Stimulated activated CD8-positive, alpha-beta memory T cell treated with anti-CD3 and anti-CD28 coated beads, Interleukin-15, amount 100 ng/mL, for 24 hours (primary cell): ENCODE data around the gene DNHD1.
"Not testable (repeated sequence)": the region's sequence is repeated elsewhere in the genome, so short reads cannot be mapped to it uniquely, and the experiment has no call there.

Source experiments
- DNase-seq: peaks from one replicate; pipeline ENCODE4 v3.0.0-alpha.2; 2020; ENCODE audit warnings: low read depth

Gene DNHD1

DNA sequence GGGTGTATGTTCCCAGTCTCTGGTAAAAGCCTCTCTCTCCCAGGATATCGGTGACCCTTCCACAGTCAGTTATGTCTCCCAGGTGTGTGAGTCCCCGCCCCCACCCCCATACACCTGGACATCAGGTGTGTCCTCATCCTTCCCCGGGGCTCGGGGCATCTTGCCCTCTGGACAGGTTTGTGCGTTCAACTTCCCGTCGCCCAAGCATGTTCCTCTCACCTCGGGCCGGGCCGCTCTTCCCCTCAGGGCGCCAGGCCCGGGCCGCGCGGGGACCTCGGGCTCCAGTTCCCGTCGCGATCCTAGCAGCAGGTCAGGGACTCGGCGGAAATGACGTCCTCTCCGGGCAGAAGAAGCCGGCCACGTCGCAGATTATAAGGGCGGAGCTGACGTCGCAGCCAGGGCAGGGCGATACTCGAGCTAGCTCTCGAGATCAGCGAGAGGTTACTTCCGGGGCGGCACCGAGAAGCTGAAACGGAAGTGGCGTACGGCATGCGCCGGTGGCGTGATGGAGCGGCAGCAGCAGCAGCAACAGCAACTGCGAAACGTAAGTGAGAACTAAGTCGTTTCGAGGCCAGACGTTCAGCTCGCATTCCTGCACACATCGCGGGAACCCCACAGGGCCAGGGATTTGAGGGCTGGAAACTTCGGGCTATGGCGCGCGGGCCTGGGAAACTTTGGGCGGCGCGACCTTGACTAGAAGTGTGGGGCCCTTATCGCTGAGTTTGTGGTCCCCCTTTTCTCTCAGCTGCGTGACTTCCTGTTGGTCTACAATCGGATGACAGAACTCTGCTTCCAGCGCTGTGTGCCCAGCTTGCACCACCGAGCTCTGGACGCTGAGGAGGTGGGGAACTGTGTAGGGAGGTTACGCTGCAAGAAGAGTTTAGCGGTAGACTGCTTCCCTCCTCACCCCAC lies 15.8 kb upstream of the DNHD1 start, which contains the start of the genes ARFIP2 and TIMM10B:
Gene ARFIP2, minus strand, starts transcription at position 320 of the 912 bp plus-strand sequence. CDS start 910 bp downstream, outside the sequence.
Gene TIMM10B, plus strand, starts transcription at position 490 of the 912 bp plus-strand sequence. Its CDS starts 16 bp downstream, at position 506.
- DNase-seq = peak; percentile 89

DNA sequence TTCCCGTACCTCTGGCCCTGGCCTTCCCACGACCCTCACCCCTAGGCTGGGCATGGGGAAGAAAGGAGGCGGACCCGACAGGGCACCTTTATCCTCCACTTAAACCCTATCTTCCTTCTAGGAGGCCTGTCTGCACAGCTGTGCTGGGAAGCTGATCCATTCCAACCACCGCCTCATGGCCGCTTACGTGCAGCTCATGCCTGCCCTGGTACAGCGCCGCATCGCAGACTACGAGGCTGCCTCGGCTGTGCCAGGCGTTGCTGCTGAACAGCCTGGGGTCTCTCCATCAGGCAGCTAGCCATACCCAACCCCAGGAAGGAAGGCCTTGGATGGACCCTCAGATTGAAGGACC lies 15.2 kb upstream of the DNHD1 start:
- DNase-seq = no peak

DNA sequence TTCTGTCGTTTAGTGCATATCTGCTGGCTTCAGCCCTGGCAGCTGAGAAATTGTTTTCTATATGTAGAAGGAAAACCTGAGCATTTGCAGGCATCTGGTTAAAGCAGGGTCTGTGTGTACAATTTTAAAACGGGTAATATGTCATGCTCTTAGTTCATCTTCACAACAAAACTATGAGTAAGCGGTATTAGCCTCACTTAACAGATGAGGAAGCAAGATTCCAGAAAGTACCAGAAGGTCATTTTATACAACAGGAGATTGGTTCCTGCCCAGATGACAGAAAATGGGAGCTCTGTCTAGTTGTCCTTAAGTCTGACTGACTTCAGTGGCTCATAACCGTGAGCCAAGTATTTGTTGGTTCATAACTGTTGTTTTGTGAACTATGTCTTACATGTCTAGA lies 14.6 kb upstream of the DNHD1 start:
- DNase-seq = no peak

DNA sequence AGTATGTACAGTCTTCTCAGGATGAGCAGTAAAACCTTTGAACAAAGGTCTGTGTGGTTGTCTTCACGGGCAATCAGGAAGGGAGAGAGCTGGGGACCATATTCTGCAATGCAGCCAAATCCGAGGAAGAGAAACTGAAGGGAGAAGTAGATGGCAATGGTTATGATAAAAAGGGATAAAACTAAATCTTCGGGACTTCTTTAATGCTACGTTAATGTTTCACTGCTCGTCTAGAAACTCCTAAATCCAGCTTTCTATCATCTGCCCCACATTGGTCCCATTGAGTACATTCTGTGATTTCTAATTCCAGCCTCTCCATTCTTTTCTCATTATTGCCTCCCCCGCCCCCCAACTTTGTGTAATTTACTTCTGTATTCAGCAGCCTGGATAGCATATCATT lies 14.1 kb upstream of the DNHD1 start:
- no peak for DNase-seq

DNA sequence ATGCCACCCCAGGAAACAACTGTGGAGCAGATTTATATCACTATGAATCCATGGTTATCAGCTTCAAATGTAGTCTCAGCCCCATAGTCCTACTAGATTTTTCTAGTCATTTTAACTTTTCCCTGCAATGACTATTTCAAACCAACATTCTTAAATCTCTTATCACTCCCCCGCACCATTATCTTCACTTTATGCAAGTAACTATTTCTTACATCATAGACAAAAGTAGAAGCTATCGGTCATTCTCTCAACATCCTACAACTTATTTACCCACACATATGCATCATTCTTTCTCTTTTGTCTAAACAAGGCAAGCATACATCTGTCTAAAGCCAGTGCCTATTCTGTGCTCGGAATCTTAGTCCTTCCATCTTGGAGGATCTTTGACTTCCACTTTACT lies 11.4 kb upstream of the DNHD1 start:
- DNase-seq = no peak

DNA sequence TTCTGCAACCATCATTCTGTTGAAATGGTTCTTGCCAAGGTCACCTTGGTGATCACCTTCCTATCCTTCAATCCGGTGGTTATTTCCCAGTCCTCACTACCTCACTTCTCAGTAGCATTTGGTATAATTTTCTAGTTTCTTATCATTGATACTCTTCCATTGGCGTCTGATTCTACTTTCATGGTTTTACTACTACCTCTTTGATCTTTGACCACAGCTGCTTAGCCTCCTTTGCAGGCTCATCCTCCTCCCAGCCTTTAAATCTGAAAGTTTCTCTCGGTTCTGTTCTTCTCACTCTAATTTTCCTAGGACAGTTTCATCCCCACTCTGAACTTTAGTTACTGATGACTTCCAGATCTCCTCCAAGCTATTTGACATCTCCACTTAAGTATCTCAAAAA lies 10.8 kb upstream of the DNHD1 start:
- no peak for DNase-seq

DNA sequence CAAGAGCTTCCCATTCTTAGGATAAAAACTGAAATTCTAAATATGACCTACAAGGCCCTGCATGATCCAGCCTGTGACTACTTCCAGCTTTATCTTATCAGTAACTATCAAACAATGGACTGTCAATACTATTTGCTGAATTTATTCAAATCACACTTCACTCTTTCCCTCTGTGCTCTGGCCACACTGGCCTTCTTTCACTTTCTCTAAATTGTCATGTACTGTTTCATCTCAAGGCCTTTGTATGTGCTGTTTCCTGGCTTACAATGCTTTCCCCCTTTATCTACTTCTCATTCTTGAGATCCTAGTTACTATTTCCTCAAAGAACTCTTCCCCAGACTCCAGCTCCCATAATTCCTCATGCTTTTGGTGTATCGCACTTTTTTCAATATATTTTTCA lies 10.1 kb upstream of the DNHD1 start:
- no peak for DNase-seq

DNA sequence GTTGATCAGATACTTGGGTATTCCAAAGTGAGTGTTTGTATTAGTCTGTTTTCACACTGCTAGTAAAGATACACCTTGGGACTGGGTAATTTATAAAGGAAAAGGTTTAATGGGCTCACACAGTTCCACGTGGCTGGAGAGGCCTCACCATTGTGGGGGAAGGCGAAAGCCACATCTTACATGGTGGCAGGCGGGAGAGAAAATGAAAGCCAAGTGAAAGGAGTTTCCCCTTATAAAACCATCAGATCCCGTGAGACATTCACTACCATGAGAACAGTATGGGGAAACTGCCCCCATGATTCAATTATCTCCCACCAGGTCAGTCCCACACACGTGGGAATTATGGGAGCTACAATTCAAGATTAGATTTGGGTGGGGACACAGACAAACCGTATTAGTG lies 8.7 kb upstream of the DNHD1 start:
- no peak for DNase-seq

DNA sequence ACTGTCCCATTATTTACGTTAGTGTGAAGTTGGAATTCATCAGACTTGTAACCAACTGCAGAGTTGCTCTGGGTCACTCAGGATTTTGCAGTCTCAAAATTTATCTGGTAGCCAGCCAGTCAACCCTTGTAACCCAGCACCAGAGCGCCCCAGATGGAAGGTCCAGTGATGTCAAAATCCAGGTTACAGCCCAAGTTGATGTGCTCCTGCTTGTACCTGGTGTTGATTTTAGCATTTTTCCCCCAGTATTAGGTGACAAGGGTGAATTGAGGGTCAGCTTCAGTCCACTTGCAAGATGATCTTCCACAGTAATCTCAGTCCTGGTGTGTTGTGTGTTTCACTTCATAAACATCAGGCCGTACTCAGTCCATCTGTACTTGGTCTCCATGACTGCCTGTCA lies 8.3 kb upstream of the DNHD1 start:
- DNase-seq = no peak

DNA sequence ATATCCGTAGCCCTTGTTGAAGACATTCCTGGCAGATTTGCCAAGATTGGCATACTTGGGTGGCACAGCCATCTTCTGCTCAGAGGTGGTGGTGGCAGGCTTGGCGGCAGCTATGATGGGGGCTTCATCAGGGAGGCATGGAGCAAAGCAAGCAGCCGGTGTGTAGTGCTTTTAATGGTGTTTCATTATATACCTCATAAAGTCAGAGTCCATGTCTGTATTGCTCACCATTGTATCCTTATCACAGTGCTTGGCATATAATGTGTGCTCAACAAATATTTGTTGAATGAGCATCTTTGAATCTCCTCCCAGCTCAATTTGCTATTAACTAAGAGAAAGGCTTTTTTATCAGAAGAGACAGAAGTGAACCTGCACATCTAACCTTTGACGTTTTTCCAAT lies 7.8 kb upstream of the DNHD1 start:
- DNase-seq = no peak

DNA sequence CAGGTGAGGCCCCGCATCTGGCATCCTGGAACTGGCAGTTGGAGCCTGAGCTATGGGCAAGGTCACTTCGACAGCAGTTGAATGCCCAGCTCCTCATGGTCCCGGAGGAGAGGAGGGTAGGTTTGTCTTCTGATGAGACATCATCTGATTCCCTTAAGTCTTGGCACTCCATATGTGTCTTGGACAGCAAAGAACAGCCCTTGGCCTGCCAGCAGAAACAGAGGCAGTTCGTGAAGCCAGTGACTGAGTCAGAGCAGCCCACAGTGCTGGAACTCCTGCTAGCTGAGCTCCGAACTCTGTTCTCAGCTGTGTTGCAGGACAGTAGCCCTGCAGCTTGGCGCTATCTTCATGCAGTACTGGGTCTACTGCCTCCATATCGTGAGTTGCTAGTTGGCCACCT lies 1.0 kb downstream of the DNHD1 start:
- no peak for DNase-seq

DNA sequence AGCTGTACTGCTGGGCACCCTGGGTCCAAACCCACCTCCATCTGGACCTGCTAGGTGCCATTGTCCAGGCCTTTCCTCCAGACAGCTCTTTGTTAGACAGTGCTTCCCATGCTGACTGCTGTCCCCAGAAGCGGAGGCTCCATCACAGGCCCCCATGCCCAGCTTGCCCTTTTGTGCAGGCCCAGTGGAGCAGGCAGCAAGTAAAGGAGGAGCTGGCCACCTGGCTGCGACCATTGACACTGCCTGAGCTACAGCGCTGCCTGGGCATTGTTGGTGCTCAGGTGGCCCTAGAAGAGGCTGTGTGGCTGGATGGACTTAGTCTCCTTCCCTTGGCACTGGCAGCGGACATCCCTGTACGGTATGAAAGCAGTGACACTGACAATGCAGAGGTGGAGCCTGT lies 1.5 kb downstream of the DNHD1 start:
- no peak for DNase-seq

DNA sequence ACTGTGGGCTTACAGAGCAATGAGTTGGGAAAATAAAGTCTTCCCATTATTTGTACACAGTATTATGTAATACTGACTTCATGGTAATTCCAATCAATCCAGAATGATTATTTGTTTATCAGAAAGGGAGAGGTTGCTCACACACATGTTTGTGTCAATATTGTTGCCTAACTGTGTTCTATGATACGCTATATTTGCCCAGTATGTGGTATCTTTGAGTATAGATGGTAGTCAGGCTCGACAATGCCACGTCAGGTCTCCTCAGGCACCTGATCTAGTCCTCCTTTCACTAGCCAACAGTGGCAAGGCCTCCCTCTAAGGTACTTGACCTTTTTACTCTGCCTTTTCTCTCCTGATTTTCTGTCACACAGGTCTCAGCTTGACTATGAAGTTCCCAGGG lies 5.3 kb downstream of the DNHD1 start:
- DNase-seq = no peak

DNA sequence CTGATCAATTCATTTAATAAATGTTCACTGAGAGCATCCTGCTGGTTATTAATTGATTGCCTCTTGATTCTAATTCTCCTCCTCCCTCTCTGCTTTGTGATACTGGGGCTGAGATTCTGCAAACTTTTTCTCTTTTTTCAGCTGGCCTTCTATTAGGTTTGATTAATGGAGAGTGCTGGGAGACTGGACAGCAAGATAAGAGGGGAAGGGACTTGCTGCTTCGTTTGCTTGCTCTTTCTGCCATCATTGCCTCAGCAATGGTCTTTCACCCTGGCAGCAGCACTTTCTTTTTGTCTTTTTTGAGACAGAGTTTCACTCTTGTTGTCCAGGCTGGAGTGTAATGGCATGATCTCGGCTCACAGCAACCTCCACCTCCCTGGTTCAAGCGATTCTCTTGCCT lies 7.1 kb downstream of the DNHD1 start:
- DNase-seq = no peak

DNA sequence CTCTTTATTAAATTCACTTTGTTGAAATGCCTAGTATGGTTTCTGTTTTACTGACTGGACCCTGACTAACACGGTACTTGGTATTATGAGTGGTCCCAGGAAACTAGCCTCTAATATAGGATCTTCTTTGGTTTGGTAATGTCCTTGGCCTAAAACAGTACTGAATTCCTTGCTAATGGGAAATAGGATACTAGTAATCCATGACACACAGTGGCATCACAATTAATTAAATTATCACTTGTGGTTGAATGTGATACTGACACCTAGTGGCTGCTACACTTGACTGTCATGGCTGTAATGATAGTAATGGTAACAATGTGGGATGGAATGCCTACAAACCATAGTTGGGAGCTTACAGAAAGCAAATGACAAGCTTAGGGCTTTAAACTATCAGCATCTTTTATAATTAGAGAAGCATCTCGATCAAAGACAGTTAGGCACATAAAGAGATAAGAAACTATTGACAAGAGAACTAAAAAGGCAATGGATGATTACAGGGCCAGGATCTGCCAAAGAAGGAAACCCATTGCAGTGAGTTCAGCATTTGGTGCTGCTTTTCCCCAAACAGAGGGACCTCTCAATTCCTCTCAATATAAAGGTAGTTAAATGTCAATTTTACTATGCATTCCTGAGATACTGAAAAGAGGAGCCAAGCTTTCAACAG lies 8.6 kb downstream of the DNHD1 start:
- no peak for DNase-seq

DNA sequence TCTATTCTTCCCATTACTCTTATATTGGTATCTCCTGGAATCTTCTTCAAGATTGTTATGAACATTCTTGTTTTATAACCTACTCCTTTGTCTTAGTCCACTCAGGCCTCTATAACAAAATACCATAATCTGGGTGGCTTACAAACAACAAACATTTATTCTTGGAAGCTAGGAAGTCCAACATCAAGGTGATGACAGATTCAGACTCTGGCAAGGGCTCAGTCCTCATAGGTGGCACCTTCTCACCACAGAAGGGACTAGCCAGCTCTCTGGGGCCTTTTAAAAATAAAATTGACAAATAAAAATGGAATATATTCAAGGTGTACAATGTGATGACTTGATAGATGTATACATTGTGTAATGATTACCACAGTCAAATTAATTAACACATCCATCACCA lies 19.8 kb downstream of the DNHD1 start:
- DNase-seq = no peak

DNA sequence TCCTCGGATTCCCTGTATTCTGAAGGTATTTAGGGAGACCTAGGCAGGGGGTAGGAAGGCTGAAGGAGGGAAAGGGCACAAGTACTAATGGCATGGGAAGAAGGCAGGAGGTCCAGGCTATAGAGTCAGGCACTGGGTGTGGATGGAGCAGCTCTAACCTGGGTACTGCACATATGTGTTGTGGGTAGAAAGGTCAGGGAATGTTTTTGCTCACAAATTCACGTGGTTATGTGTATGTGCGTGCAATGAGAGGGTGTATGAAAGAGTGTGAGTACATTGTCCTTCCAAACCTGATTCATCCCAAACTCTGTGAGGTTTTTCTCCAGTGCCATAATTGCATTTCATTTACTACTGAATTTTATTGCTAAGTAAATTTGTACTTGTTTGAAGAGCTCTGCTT lies 23.2 kb downstream of the DNHD1 start:
- no peak for DNase-seq

DNA sequence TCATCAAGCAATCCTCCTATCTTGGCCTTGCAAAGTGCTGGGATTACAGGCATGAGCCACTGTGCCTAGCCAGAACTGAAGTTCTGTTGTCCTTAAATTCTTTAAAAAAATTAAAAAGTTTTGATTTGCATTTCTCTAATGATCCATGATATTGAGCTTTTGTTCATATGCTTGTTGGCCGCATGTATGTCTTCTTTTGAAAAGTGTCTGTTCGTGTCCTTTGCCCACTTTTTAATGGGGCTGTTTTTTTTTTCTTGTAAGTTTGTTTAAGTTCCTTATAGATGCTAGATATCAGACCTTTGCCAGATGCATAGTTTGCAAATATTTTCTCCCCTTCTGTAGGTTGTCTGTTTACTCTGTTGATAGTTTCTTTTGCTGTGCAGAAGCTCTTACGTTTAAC lies 24.9 kb downstream of the DNHD1 start:
- not testable (repeated sequence) for DNase-seq

DNA sequence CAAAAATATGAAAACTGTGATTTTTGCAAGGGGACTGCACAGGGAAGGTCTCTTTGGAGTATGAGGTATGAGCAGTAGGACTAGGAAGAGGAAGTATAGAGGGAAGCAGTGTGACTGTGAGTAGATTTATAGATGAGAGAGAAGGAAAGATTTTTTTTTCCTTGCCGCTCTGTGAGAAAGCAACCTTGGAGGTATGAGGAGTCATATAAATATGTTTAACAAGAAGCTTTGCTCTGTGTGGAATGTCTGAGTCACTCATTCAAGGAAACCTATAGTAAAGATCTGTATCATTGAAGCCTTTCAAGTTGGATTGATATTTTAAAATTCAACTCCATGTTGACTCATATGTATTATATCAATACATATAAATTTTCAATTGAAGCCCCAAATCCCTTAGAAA lies 26.2 kb downstream of the DNHD1 start:
- DNase-seq = no peak

DNA sequence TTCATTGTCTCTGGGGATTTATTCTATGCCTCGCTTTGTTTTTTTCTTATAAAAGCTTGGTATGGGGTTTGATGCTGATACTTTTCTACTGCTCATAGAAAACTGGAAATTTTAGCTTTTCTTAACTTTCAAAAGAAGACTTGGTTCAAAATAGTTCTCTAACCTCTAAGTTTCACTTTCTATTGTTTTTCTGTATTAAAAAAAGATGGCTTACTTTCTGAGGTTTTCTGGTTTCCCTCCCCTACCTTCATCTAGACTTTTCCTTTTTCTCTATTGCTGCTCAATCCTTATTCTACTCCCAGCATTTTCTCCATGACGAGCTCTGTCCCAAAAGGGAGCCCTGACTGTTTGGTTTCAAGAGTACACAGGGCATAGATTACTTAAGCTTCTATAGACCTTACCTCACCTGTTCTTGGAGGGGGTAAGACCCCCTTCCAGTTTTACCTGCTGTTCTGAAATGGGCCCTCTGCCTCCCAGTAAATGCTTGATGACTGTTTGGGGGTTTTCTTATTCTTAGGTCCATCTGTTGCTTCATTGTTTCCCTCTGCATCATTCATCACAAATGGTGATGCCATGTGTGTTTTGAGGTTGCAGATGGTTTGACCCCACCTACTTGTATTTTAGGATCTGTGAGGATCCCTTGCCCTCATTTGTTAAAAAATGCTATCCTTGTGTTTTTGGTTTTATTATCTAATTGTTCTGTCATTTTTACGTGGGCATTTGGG lies 29.5 kb downstream of the DNHD1 start:
- no peak for DNase-seq

DNA sequence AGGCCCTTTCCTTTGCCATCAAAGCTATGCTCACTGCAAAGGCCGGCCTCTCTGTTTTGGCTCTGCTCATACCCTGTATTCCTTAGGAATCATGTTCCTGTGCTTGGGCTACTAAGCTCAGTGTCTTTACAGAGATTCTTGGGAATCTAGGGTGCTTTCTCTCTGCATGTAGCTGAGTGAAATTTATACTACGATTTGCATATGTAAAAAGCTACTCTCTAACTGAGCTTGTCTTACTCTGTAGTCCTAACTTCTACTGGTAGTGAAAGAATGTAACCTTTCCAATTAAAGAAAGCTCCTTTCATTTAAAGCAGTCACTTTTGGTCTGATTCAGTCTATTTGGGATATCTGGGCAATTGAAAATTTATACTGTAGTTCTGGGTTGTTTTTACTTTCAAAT lies 32.2 kb downstream of the DNHD1 start:
- no peak for DNase-seq

DNA sequence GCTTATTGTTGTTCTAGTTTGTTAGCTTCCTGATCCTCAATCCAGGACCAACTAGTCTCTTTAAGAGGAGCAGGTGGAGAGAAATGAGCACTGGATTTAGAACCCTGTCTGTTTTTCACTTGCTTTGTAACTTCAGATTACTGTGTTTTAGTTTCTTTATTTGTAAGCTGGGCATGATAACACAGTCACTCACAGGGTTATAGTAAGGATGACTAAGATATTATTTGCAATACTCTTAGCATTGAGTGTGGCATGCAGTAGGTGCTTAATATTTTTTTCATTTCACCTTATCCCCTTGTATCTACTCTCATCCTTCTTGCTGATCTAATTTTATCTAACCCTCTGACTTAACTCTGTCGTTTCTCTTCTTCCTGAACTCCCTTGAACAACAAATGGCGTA lies 33.8 kb downstream of the DNHD1 start:
- DNase-seq = no peak

DNA sequence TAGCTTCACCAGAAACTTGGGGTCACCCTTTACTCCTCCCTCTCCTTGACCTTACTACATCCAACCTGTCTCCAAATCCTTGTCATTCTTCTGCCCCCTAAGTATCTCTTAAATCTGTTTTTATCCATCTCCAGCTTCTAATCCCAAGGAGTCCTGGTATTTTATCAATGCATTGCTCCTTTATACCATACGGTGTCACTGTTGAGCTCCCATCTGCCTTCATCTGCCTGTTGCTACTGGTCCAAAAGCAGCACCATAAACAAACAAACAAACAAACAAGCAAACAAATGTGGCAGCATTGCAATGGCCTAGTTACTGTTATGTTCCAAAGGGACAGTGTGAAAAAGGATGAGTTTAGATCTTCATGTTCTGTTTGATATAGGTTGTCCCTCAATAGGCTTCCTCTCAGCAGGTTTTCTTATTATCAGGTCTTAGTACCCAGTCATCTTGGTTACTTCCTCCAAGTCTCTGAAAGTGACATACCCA lies 34.2 kb downstream of the DNHD1 start:
- DNase-seq = no peak
